ENCODE data around the gene ARSG. TPM values are rescaled to one million over a fixed set of nuclear protein-coding genes. Genes with fewer than 3 reads are reported as not detected.

Gene ARSG
- polyA plus RNA-seq, 1 of the 3 experiments (the other 2 are of a cell fraction), result 0.41 TPM

DNA sequence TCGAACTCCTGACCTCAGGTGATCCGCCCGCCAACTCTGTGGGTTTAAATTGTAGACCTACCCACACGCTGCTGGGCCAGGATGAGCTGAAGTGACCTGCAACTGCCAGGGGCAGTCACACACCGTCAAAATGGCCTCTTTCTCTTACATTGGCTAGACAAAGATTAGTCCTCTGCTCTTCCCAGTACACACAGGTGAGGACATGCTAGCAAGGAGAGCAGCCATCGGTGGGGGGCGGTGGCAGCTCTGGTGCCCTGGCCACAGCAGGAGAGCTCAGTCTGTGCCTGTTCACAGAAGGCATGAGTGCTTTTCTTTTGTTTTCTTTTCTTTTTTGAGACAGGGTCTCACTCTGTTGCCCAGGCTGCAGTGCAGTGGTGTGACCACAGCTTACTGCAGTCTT lies 136.3 kb downstream of the ARSG start:
- H3K4me2 ChIP-seq, result no peak overlapping the region
- H3K36me3 ChIP-seq (replicated peaks in 1 of 2; ENCODE audit: control insufficient read depth in 1 of 2, insufficient read depth in 2 of 2, low read length in 1 of 2), result peaks cover 37 to 55% of the 10 kb centered on the region in 2 experiments
- TF ChIP-seq, protein P1, sequence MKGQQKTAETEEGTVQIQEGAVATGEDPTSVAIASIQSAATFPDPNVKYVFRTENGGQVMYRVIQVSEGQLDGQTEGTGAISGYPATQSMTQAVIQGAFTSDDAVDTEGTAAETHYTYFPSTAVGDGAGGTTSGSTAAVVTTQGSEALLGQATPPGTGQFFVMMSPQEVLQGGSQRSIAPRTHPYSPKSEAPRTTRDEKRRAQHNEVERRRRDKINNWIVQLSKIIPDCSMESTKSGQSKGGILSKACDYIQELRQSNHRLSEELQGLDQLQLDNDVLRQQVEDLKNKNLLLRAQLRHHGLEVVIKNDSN (IDR thresholded peaks at IDR 0.05; ENCODE audit: borderline replicate concordance, low read depth), result no peak
- CTCF ChIA-PET, result interaction anchor here (0.9 to 5.1 kb wide), 5 partner anchors 9 to 164 kb away, joined by 3 to 35 read pairs (median 8); no protein-coding TSS in a partner anchor
- no peaks in the 10 kb centered on the region for H3F3A ChIP-seq (replicated peaks; ENCODE audit: insufficient read depth)
- H3K4me1 ChIP-seq (ENCODE audit: control insufficient read depth in 1 of 2, insufficient read depth in 2 of 2, low read depth in 1 of 2, low read length in 1 of 2), result no peaks in the 10 kb centered on the region
- no peaks in the 10 kb centered on the region for H3K79me2 ChIP-seq (ENCODE audit: insufficient read depth)
- H3K4me3 ChIP-seq (ENCODE audit: low read depth in 2 of 2, low read length in 1 of 2), result no peak overlapping the region
- POLR2A ChIA-PET, result no interaction called here
- no peaks in the 10 kb centered on the region for H3K27me3 ChIP-seq (ENCODE audit: insufficient read depth)
- no peaks in the 10 kb centered on the region for H3K9me3 ChIP-seq
- no peak overlapping the region for H3K27ac ChIP-seq (ENCODE audit: low read depth in 2 of 2, low read length in 1 of 2)
- no peak for DNase-seq
- 90% methylated on average over 7 of the region's 7 CpGs for WGBS (ENCODE audit: low lambda C conversion rate)
- no peaks in the 10 kb centered on the region for H4K20me1 ChIP-seq (ENCODE audit: insufficient read depth)
- no peak overlapping the region for H2AFZ ChIP-seq (ENCODE audit: low read depth)
- H3K9ac ChIP-seq, result no peak overlapping the region
- no peaks in the 10 kb centered on the region for H3K9me2 ChIP-seq

DNA sequence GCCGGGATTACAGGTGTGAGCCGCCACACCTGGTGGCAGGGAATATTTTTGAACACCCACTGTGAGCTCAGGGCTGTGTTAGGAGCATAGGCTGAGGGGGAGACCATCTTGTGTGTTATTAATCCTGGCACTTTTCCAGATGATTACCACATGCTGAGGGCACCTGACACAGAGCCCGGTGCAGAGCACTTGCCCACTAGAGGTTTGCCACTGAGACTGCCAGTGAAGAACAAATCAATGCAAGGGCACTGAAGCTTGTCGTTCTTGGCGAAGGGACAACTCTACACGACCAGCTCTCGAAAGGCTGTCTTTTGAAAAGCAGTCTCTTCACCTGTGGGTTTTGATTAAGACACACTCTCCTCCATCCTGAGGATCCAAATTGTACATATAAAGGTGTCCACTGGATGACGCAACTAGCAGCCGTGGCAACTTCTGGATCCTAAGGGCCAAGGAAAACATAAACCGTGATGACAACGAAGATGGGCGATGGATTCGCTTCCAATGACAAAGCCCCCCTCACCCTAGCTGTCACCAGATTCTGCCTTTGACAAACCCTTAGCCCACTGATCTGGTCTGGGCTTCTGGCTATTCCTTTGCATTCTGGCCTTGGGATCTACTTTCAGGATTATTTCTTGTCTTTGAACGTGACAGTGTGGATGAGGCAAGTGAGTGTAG lies 137.3 kb downstream of the ARSG start:
- Histone ChIP-seq H3K79me2 (ENCODE audit: insufficient read depth) (no peaks in the 10 kb centered on the region), H3F3A (replicated peaks; ENCODE audit: insufficient read depth) (no peaks in the 10 kb centered on the region), H3K9me3 (no peaks in the 10 kb centered on the region), H2AFZ (ENCODE audit: low read depth) (no peak overlapping the region), H3K4me2 (no peak overlapping the region), H3K27me3 (ENCODE audit: insufficient read depth) (no peaks in the 10 kb centered on the region), H3K9ac (no peak overlapping the region), H3K4me3 (ENCODE audit: low read depth in 2 of 2, low read length in 1 of 2) (no peak overlapping the region), H3K27ac (ENCODE audit: low read depth in 2 of 2, low read length in 1 of 2) (no peak overlapping the region), H3K9me2 (no peaks in the 10 kb centered on the region), H3K36me3 (replicated peaks in 1 of 2; ENCODE audit: control insufficient read depth in 1 of 2, insufficient read depth in 2 of 2, low read length in 1 of 2) (peaks cover 45 to 61% of the 10 kb centered on the region in 2 experiments), H3K4me1 (ENCODE audit: control insufficient read depth in 1 of 2, insufficient read depth in 2 of 2, low read depth in 1 of 2, low read length in 1 of 2) (no peaks in the 10 kb centered on the region), H4K20me1 (ENCODE audit: insufficient read depth) (no peaks in the 10 kb centered on the region)
- ChIA-PET CTCF (interaction anchor here (0.8 to 5.1 kb wide), 6 partner anchors 8 to 165 kb away, joined by 3 to 35 read pairs (median 6); no protein-coding TSS in a partner anchor), POLR2A (no interaction called here)
- WGBS (ENCODE audit: low lambda C conversion rate), result 93% methylated on average over 14 of the region's 14 CpGs
- no peak for TF ChIP-seq POLR2AphosphoS5 (IDR thresholded peaks at IDR 0.05; ENCODE audit: low read depth, low read length)
- no peak for TF ChIP-seq NRF1 (IDR thresholded peaks at IDR 0.05; ENCODE audit: low read depth, low read length)
- DNase-seq, result no peak

DNA sequence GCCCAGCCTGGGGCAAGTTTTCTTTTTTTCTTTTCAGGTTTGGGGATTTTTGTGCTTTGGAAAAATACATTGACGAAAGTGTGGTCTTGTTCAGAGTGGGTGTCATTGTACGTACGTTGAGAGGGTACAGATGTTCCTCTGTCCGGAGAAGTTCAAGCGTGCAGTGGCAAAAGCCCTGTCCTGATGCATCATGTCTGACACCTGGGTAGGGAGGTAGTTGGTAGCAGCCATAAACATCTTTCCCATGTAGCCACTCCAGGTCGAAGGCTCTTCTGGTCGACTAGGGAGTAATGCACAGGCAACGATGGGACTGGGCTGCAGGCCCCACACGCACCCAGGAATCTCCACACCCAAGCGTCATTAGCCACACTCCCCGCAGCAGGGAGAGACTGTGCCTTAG lies 138.6 kb downstream of the ARSG start:
- no peaks in the 10 kb centered on the region for H3F3A ChIP-seq (replicated peaks; ENCODE audit: insufficient read depth)
- 95% methylated on average over 11 of the region's 11 CpGs for WGBS (ENCODE audit: low lambda C conversion rate)
- no peak for DNase-seq
- ChIA-PET POLR2A (no interaction called here), CTCF (no interaction called here)
- no peak overlapping the region for H3K4me3 ChIP-seq (ENCODE audit: low read depth in 2 of 2, low read length in 1 of 2)
- H3K27ac ChIP-seq (ENCODE audit: low read depth in 2 of 2, low read length in 1 of 2), result no peak overlapping the region
- H3K79me2 ChIP-seq (ENCODE audit: insufficient read depth), result no peaks in the 10 kb centered on the region
- H3K9me2 ChIP-seq, result no peaks in the 10 kb centered on the region
- H3K4me2 ChIP-seq, result no peak overlapping the region
- H3K9ac ChIP-seq, result no peak overlapping the region
- TF ChIP-seq, protein P2, sequence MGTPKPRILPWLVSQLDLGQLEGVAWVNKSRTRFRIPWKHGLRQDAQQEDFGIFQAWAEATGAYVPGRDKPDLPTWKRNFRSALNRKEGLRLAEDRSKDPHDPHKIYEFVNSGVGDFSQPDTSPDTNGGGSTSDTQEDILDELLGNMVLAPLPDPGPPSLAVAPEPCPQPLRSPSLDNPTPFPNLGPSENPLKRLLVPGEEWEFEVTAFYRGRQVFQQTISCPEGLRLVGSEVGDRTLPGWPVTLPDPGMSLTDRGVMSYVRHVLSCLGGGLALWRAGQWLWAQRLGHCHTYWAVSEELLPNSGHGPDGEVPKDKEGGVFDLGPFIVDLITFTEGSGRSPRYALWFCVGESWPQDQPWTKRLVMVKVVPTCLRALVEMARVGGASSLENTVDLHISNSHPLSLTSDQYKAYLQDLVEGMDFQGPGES (IDR thresholded peaks at IDR 0.05; ENCODE audit: low read depth, low read length), result no peak
- TF ChIP-seq RAD21 (IDR thresholded peaks at IDR 0.05; ENCODE audit: low read length) (no peak), MXI1 (IDR thresholded peaks at IDR 0.05; ENCODE audit: low read depth, low read length) (no peak), RCOR1 (IDR thresholded peaks at IDR 0.05; ENCODE audit: low read length) (no peak), YY1 (IDR thresholded peaks at IDR 0.05; ENCODE audit: low read depth) (no peak), FOXM1 (IDR thresholded peaks at IDR 0.05; ENCODE audit: low read depth) (no peak), RXRA (IDR thresholded peaks at IDR 0.05; ENCODE audit: borderline replicate concordance, low read depth) (no peak), GATA2 (CRISPR knock-in tag; IDR thresholded peaks at IDR 0.05) (no peak), FOXJ3 (CRISPR knock-in tag; IDR thresholded peaks at IDR 0.05) (no peak), FOSL2 (IDR thresholded peaks at IDR 0.05; ENCODE audit: borderline replicate concordance, low read depth) (no peak), TCF12 (IDR thresholded peaks at IDR 0.05) (no peak), SIN3A (IDR thresholded peaks at IDR 0.05; ENCODE audit: borderline replicate concordance, low read depth, low read length) (no peak), ELF1 (IDR thresholded peaks at IDR 0.05) (no peak)
- TF ChIP-seq, protein P3, sequence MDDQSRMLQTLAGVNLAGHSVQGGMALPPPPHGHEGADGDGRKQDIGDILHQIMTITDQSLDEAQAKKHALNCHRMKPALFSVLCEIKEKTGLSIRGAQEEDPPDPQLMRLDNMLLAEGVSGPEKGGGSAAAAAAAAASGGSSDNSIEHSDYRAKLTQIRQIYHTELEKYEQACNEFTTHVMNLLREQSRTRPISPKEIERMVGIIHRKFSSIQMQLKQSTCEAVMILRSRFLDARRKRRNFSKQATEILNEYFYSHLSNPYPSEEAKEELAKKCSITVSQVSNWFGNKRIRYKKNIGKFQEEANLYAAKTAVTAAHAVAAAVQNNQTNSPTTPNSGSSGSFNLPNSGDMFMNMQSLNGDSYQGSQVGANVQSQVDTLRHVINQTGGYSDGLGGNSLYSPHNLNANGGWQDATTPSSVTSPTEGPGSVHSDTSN (IDR thresholded peaks at IDR 0.05), result no peak
- H4K20me1 ChIP-seq (ENCODE audit: insufficient read depth), result no peaks in the 10 kb centered on the region
- no peaks in the 10 kb centered on the region for H3K27me3 ChIP-seq (ENCODE audit: insufficient read depth)
- peaks cover 49 to 62% of the 10 kb centered on the region in 2 experiments for H3K36me3 ChIP-seq (replicated peaks in 1 of 2; ENCODE audit: control insufficient read depth in 1 of 2, insufficient read depth in 2 of 2, low read length in 1 of 2)
- H2AFZ ChIP-seq (ENCODE audit: low read depth), result no peak overlapping the region
- H3K9me3 ChIP-seq, result no peaks in the 10 kb centered on the region
- H3K4me1 ChIP-seq (ENCODE audit: control insufficient read depth in 1 of 2, insufficient read depth in 2 of 2, low read depth in 1 of 2, low read length in 1 of 2), result no peaks in the 10 kb centered on the region

Measured in SK-N-SH (cell line).